ENCODE data around the gene GIMAP7.

- TF ChIP-seq CTCF (IDR thresholded peaks at IDR 0.05) (no peak), POLR2AphosphoS5 (IDR thresholded peaks at IDR 0.05) (no peak)
Observed at GRCh38 chr7:150524018-150524417, 9.3 kb downstream of the GIMAP7 start.

Measured in breast epithelium (tissue), 3 donors.